ENCODE data around the gene LRMDA.

GRCh38 chr10:75803816-75804552 is 372.6 kb downstream of the LRMDA start:
- TF ChIP-seq, protein P1, sequence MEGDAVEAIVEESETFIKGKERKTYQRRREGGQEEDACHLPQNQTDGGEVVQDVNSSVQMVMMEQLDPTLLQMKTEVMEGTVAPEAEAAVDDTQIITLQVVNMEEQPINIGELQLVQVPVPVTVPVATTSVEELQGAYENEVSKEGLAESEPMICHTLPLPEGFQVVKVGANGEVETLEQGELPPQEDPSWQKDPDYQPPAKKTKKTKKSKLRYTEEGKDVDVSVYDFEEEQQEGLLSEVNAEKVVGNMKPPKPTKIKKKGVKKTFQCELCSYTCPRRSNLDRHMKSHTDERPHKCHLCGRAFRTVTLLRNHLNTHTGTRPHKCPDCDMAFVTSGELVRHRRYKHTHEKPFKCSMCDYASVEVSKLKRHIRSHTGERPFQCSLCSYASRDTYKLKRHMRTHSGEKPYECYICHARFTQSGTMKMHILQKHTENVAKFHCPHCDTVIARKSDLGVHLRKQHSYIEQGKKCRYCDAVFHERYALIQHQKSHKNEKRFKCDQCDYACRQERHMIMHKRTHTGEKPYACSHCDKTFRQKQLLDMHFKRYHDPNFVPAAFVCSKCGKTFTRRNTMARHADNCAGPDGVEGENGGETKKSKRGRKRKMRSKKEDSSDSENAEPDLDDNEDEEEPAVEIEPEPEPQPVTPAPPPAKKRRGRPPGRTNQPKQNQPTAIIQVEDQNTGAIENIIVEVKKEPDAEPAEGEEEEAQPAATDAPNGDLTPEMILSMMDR (conservative IDR thresholded peaks at IDR 0.05; ENCODE audit: low read length), result no peak
- no peak for TF ChIP-seq EZH2phosphoT487 (IDR thresholded peaks at IDR 0.05; ENCODE audit: borderline replicate concordance)

Data from Loucy (cell line).